Left forelimb (tissue), 1 donor: ENCODE data around the gene PLXNA4.

Experiments used
- DNase-seq: peaks from one replicate; pipeline ENCODE4 v3.0.0-alpha.2; 2018; ENCODE audit warnings: low spot score

PLXNA4 gene

GRCh38 chr7:132436121-132436520 is 140.1 kb downstream of the PLXNA4 start:
- no peak for DNase-seq

DNA sequence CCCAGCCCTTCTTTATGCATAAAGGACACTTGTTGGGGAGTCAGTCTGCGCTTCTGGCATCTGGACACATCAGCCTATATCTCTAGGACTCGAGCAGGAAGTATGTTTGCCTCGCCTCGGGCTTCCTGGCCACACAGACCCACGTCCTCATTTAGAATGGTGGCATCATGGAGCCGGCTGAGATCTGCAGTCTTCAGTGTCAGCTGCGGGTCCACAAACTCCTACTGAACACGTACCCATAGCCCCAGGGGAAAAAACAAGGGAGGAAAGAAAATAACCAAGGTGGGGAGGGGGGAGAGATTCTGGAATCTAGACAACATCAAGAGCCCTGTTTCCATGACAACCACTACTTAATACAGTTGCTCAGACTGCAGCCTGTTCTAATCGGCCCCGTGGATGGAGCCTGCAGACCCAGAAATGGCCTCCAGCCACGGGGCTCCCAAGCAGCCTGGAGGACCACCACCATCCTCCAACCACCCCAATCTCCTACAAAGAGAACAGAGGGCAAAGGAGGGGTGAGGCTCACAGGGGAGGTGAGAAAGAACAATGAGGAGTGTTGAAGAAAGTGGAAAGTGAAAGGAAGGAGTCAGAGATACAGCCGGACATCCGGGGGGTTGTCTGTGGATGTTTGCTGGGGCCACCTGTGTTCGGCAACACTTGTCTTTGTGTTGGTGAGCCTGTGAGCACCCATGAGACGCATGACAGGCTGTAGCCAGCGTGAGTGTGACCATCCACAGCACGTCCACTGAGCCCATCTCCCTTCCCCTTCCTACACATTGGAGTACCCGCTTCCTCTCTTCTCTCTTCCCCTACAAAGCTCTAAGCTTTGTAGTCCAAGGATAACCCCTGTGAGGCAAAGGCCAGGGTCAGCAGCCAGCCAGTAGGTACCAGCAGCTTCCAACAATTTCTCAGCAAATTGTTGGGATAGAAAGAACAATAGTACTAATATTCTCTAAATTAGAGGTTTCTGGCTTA is 141.0 kb downstream of the PLXNA4 start:
- no peak for DNase-seq

DNA sequence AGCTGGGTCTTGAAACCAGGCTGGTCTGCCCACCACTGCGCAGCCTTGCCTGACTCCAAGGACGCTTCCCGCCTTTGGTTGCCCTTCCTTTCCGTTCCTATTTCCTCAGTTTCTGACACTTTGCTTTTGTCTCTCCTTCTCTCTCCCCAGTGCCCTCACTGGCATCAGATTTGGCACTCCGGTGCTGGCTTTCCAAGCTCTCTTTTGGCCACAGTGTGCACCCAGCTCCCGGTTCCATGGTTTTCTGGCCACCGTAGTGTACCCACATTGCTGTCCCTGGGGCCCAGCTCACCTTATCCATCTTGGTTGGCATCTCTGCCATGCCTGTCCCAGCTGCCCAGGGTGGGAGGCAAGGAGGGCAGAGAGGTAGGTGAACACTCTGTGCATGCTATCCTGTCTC is 142.2 kb downstream of the PLXNA4 start:
- no peak for DNase-seq

DNA sequence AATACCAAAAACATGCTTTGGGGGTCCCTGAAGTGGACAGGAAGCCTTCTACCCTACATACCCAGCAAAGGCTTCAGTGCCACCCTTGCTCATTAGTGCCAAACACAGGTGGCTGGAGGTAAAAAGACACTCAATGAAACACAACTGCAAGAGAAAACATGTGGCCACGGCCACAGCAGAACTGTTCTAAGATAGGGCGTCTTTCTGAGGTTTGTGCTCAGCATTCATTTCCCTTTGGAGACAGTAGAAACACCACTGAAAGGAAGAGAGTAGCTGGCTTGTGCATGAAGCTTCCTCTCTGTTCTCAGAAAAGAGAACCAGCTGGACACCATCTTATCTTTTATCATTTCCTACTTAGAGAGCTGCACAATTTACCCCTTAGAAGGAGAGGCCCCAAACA is 143.0 kb downstream of the PLXNA4 start:
- no peak for DNase-seq

- no peak for DNase-seq
These were observed 145.1 kb downstream of the PLXNA4 start for GRCh38 chr7:132430861-132431822.

DNA sequence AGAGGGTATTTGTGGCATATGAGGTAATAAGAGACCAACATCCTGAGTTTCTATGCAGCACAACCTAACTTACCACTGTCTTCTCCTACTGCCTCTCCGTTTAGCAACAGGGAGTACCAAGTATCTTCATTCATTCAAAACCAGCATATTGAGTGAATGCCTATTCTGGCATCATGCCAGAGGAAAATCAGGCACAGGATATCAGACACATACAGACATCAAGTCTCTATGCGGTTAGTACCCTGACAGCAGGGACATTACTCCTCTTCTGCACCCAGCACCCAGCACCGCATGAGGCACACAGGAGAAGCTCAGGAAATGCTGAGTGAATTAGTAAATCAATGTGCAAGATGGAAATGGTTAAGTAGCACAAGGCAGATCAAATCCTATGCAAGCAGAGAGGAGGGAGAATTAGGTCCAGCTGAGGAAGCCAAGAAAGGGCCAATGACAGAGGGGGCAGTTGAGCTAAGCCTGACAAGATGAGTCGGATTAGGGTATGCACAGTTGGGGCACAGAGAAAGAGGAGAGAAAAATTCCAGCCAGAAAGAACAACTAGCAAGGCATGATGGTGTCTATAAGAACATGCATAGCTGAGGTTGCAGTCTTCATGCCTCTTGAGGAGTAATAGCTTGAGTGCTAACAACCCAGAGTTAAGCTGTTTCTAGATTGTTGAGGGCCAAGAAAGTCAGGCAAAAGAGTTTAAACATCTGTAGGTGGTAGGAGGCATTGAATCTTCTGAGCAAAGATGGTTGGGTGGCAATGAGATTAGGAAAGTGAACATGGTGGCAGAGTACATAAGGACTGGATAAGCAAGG is 146.0 kb downstream of the PLXNA4 start:
- DNase-seq = no peak

GRCh38 chr7:132429181-132429580 is 147.1 kb downstream of the PLXNA4 start:
- DNase-seq = no peak

GRCh38 chr7:132428247-132428919 is 147.9 kb downstream of the PLXNA4 start:
- DNase-seq = no peak

- no peak for DNase-seq
These were observed 150.3 kb downstream of the PLXNA4 start for GRCh38 chr7:132425942-132426341.

- DNase-seq = no peak
These were observed 151.2 kb downstream of the PLXNA4 start for GRCh38 chr7:132424821-132425724.

- no peak for DNase-seq
These were observed 152.0 kb downstream of the PLXNA4 start for GRCh38 chr7:132424277-132424676.

GRCh38 chr7:132423594-132424200 is 152.6 kb downstream of the PLXNA4 start:
- no peak for DNase-seq

DNA sequence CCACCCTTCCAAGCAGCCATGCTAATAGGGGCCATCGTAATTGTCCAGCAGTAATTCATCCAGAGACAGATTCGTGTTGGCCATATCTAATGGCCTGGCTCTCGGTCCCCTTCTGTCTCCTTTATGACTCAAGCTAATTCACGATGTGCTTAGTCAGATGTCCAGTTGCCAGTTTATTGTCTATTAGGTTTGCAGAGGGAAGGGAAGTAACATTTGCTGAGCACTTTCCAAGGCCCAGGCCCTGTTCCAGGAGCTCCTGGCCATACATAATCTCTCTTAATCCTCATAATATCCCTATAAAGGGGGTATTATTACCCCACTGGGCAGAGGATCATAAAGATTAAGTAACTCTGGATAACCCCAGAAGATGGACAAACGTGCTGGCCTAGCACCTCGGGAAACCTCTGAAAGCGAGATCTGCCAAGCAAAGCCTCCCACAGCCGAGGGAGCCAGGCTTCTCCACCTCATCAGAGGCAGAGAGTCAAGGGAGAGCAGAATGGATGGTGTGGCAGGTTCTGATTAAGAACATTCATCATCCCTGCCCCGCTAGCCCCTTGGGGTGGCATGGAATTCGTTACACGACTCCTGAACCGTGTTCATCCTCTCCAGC is 153.7 kb downstream of the PLXNA4 start:
- no peak for DNase-seq

GRCh38 chr7:132420527-132420926 is 155.7 kb downstream of the PLXNA4 start:
- no peak for DNase-seq

DNA sequence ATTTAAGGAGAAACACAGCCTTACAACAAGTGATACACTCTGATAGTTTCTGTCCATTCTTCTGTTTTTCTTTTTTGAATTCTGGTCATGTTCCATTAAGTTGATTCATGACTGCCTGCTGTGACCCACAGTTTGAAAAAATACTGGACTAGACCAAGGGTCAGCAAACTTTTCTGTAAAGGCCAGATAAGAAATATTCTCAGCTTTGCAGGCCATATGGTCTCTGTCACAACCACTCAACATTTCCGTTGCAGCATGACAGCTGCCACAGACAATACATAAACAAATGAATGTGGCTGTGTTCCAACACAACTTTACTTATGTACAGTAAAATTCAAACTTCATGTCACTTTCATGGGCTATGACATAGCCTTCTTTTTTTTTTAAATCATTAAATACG is 156.7 kb downstream of the PLXNA4 start:
- DNase-seq = no peak

GRCh38 chr7:132418840-132419239 is 157.4 kb downstream of the PLXNA4 start:
- DNase-seq = no peak

- DNase-seq = no peak
These were observed 159.0 kb downstream of the PLXNA4 start for GRCh38 chr7:132417103-132417906.

GRCh38 chr7:132416395-132416794 is 159.9 kb downstream of the PLXNA4 start:
- DNase-seq = no peak
